Measurements from ENCODE around the gene LGI4.

GRCh38 chr19:35099897-35100275 is 35.0 kb downstream of the LGI4 start:
- no peak for TF ChIP-seq CTCF (IDR thresholded peaks at IDR 0.05; ENCODE audit: low read depth, low read length, poor library complexity, severe bottlenecking)
- TF ChIP-seq EZH2phosphoT487 (IDR thresholded peaks at IDR 0.05; ENCODE audit: borderline replicate concordance, low read length) = no peak

Measured in DOHH2 (cell line).